Mononuclear cell (primary cell): ENCODE results near the gene CD226. TPM values are rescaled to one million over a fixed set of nuclear protein-coding genes. Genes with fewer than 3 reads are reported as not detected.

Experiments used
- H3K27me3 ChIP-seq: 2 replicates; pipeline ENCODE4 v1.6.0; 2011; ENCODE audit warnings: low read length, control low read depth; ENCODE audit not compliant: insufficient read depth
- H3K4me1 ChIP-seq: 2 replicates; pipeline ENCODE4 v1.5.1; 2011; ENCODE audit warnings: mild to moderate bottlenecking, low read length, control low read depth; ENCODE audit not compliant: insufficient read depth
- H3K4me3 ChIP-seq: 2 replicates; pipeline ENCODE4 v1.5.1; 2011; ENCODE audit warnings: mild to moderate bottlenecking, low read length, moderate library complexity
- H3K9me3 ChIP-seq: 2 replicates; pipeline ENCODE4 v1.5.1; 2011; ENCODE audit warnings: low read depth, mild to moderate bottlenecking, control low read depth, low read length
- total RNA-seq: library from RNA; depleted of rRNA; stranded (reverse); fragments of >200 nt; gene quantifications from one replicate; pipeline ENCODE4 v1.2.3, GENCODE V29; 2012

Gene CD226
- total RNA-seq, 1 donor, result 64.1 TPM

- Histone ChIP-seq H3K27me3 (no peaks in the 10 kb centered on the region), H3K4me1 (peaks cover 8% of the 10 kb centered on the region), H3K9me3 (peaks cover 6% of the 10 kb centered on the region), H3K4me3 (no peak overlapping the region)
Observed at GRCh38 chr18:69969491-69969890, 21.8 kb upstream of the CD226 start.

- no peaks in the 10 kb centered on the region for H3K27me3 ChIP-seq
- H3K4me3 ChIP-seq, result no peak overlapping the region
- peaks cover 6% of the 10 kb centered on the region for H3K9me3 ChIP-seq
- peaks cover 8% of the 10 kb centered on the region for H3K4me1 ChIP-seq
Observed at GRCh38 chr18:69968039-69968438, 20.4 kb upstream of the CD226 start.

GRCh38 chr18:69963196-69963595, 15.5 kb upstream of the CD226 start:
- Histone ChIP-seq H3K27me3 (no peaks in the 10 kb centered on the region), H3K9me3 (no peaks in the 10 kb centered on the region), H3K4me3 (no peak overlapping the region), H3K4me1 (peaks cover 21% of the 10 kb centered on the region)

GRCh38 chr18:69961718-69962117, 14.0 kb upstream of the CD226 start:
- Histone ChIP-seq H3K27me3 (no peaks in the 10 kb centered on the region), H3K4me1 (peaks cover 31% of the 10 kb centered on the region), H3K4me3 (no peak overlapping the region), H3K9me3 (no peaks in the 10 kb centered on the region)

- H3K4me3 ChIP-seq, result no peak overlapping the region
- H3K4me1 ChIP-seq, result peaks cover 45% of the 10 kb centered on the region
- no peaks in the 10 kb centered on the region for H3K9me3 ChIP-seq
- H3K27me3 ChIP-seq, result no peaks in the 10 kb centered on the region
Observed at GRCh38 chr18:69958422-69958821, 10.7 kb upstream of the CD226 start.

- H3K4me3 ChIP-seq, result no peak overlapping the region
Observed at GRCh38 chr18:69957747-69958146, 10.1 kb upstream of the CD226 start.

GRCh38 chr18:69956665-69957620, 9.3 kb upstream of the CD226 start:
- Histone ChIP-seq H3K4me1 (peaks cover 45% of the 10 kb centered on the region), H3K4me3 (peak overlapping the region; percentile 46), H3K9me3 (no peaks in the 10 kb centered on the region), H3K27me3 (no peaks in the 10 kb centered on the region)

More at GRCh38 chr18:69957747-69958146, 10.1 kb upstream of the CD226 start:
- H3K27me3 ChIP-seq, result no peaks in the 10 kb centered on the region
- no peaks in the 10 kb centered on the region for H3K9me3 ChIP-seq
- peaks cover 45% of the 10 kb centered on the region for H3K4me1 ChIP-seq

- Histone ChIP-seq H3K27me3 (no peaks in the 10 kb centered on the region), H3K4me3 (peak overlapping the region; percentile 46), H3K4me1 (peaks cover 49% of the 10 kb centered on the region), H3K9me3 (no peaks in the 10 kb centered on the region)
Observed at GRCh38 chr18:69956057-69956456, 8.4 kb upstream of the CD226 start.

- Histone ChIP-seq H3K4me1 (peaks cover 55% of the 10 kb centered on the region), H3K4me3 (peak overlapping the region; percentile 46), H3K27me3 (no peaks in the 10 kb centered on the region), H3K9me3 (no peaks in the 10 kb centered on the region)
Observed at GRCh38 chr18:69954719-69955480, 7.2 kb upstream of the CD226 start.

GRCh38 chr18:69953191-69953590, 5.5 kb upstream of the CD226 start:
- no peaks in the 10 kb centered on the region for H3K27me3 ChIP-seq
- H3K9me3 ChIP-seq, result no peaks in the 10 kb centered on the region
- no peak overlapping the region for H3K4me3 ChIP-seq
- peaks cover 55% of the 10 kb centered on the region for H3K4me1 ChIP-seq

- H3K4me1 ChIP-seq, result peaks cover 51% of the 10 kb centered on the region
Observed at GRCh38 chr18:69951182-69951581, 3.5 kb upstream of the CD226 start.

GRCh38 chr18:69949538-69949936, 1.9 kb upstream of the CD226 start:
- peaks cover 53% of the 10 kb centered on the region for H3K4me1 ChIP-seq
- H3K27me3 ChIP-seq, result no peaks in the 10 kb centered on the region
- no peaks in the 10 kb centered on the region for H3K9me3 ChIP-seq
- no peak overlapping the region for H3K4me3 ChIP-seq

More at GRCh38 chr18:69951182-69951581, 3.5 kb upstream of the CD226 start:
- H3K4me3 ChIP-seq, result no peak overlapping the region
- no peaks in the 10 kb centered on the region for H3K9me3 ChIP-seq
- no peaks in the 10 kb centered on the region for H3K27me3 ChIP-seq

GRCh38 chr18:69948919-69949537, 1.4 kb upstream of the CD226 start:
- H3K9me3 ChIP-seq, result no peaks in the 10 kb centered on the region
- no peak overlapping the region for H3K4me3 ChIP-seq
- peaks cover 50% of the 10 kb centered on the region for H3K4me1 ChIP-seq

GRCh38 chr18:69948256-69948655, 583 bp upstream of the CD226 start:
- Histone ChIP-seq H3K4me1 (peaks cover 53% of the 10 kb centered on the region), H3K27me3 (no peaks in the 10 kb centered on the region), H3K9me3 (no peaks in the 10 kb centered on the region), H3K4me3 (no peak overlapping the region)

More at GRCh38 chr18:69948919-69949537, 1.4 kb upstream of the CD226 start:
- no peaks in the 10 kb centered on the region for H3K27me3 ChIP-seq
